Stimulated activated CD8-positive, alpha-beta memory T cell treated with anti-CD3 and anti-CD28 coated beads, Interleukin-15, amount 100 ng/mL, for 48 hours (primary cell): ENCODE data around the gene AKNA.

Source experiments
- DNase-seq, 2 donors: peaks; one replicate each; pipeline ENCODE4 v3.0.0-alpha.2; 2020; ENCODE audit warnings: low read depth in 2 of 2

Gene AKNA

GRCh38 chr9:114374936-114375335 is 12.8 kb downstream of the AKNA start:
- DNase-seq, result no peak

GRCh38 chr9:114373960-114374730 is 13.6 kb downstream of the AKNA start:
- DNase-seq, result no peak

GRCh38 chr9:114372921-114373448 is 14.8 kb downstream of the AKNA start:
- DNase-seq, result peak; percentile 78 to 83

- DNase-seq, result no peak
Observed at GRCh38 chr9:114371973-114372917, 15.5 kb downstream of the AKNA start.

GRCh38 chr9:114371343-114371944 is 16.3 kb downstream of the AKNA start:
- DNase-seq, result no peak

GRCh38 chr9:114370968-114371320 is 16.8 kb downstream of the AKNA start:
- no peak for DNase-seq

- no peak for DNase-seq
Observed at GRCh38 chr9:114370251-114370967, 17.4 kb downstream of the AKNA start.

GRCh38 chr9:114369216-114370130 is 18.3 kb downstream of the AKNA start:
- no peak for DNase-seq

GRCh38 chr9:114367772-114368569 is 19.8 kb downstream of the AKNA start:
- DNase-seq, result no peak

- DNase-seq, result no peak
Observed at GRCh38 chr9:114367366-114367765, 20.4 kb downstream of the AKNA start.

GRCh38 chr9:114366334-114367128 is 21.3 kb downstream of the AKNA start:
- DNase-seq, result no peak

- no peak for DNase-seq
Observed at GRCh38 chr9:114365194-114365593, 22.6 kb downstream of the AKNA start.

- DNase-seq, result no peak
Observed at GRCh38 chr9:114364134-114365041, 23.4 kb downstream of the AKNA start.

GRCh38 chr9:114363424-114363823 is 24.4 kb downstream of the AKNA start:
- no peak for DNase-seq

- DNase-seq, result no peak
Observed at GRCh38 chr9:114362394-114362793, 25.4 kb downstream of the AKNA start.

- no peak for DNase-seq
Observed at GRCh38 chr9:114361542-114361941, 26.2 kb downstream of the AKNA start.

- no peak for DNase-seq
Observed at GRCh38 chr9:114359801-114360200, 28.0 kb downstream of the AKNA start.

GRCh38 chr9:114357911-114358328 is 29.9 kb downstream of the AKNA start:
- DNase-seq, result no peak
